Colonic mucosa (tissue), 4 donors: ENCODE measurements around the gene FABP2. TPM values are rescaled to one million over a fixed set of nuclear protein-coding genes. Genes with fewer than 3 reads are reported as not detected.
"Not testable (repeated sequence)": the region's sequence is repeated elsewhere in the genome, so short reads cannot be mapped to it uniquely, and the experiment has no call there.

Source experiments
- DNase-seq: peaks from one replicate; pipeline ENCODE4 v3.0.0-alpha.2; 2020
- H3K27ac ChIP-seq: fragments of 200-600 bp; one replicate; pipeline ENCODE4 v1.8.0; 2021
- H3K27me3 ChIP-seq: fragments of 200-600 bp; one replicate; pipeline ENCODE4 v1.8.0; 2021
- H3K36me3 ChIP-seq: fragments of 200-600 bp; one replicate; pipeline ENCODE4 v1.8.0; 2021
- H3K4me1 ChIP-seq: fragments of 200-600 bp; one replicate; pipeline ENCODE4 v1.8.0; 2021; ENCODE audit warnings: mild to moderate bottlenecking
- H3K4me3 ChIP-seq: fragments of 200-600 bp; one replicate; pipeline ENCODE4 v1.8.0; 2021
- H3K9ac ChIP-seq, 2 donors: one replicate each; pipeline ENCODE4 v1.7.0; 2013; ENCODE audit warnings: control low read depth in 2 of 2, low read depth in 2 of 2, low read length in 2 of 2
- H3K9me3 ChIP-seq: fragments of 200-600 bp; one replicate; pipeline ENCODE4 v1.8.0; 2021
- intact Hi-C: fragments of 100-400 bp; cut with DNase I; formaldehyde crosslinking; loops from one replicate; pipeline ENCODE4 v1.14.1; 2022
- total RNA-seq, 2 donors: library from RNA; stranded (reverse); fragmentation: NEBNext Ultra II Directional in 1 of 2; extraction: Animal tissue kit (Norgen Biotek cat#: 25700) in 1 of 2; gene quantifications; one replicate each; pipeline ENCODE4 v1.2.1, GENCODE V29; 2021
- TF ChIP-seq, protein P1 (sequence below): fragments of 200-600 bp; IDR thresholded peaks from one replicate; pipeline ENCODE4 v1.8.0; 2022; ENCODE audit warnings: antibody characterized with exemption, mild to moderate bottlenecking
- donor health status: healthy.
- donor health status: DM: no; HTN: no; CAD: no.
- donor health status: DM: no; HTN: no; CAD: no.

FABP2 gene
- total RNA-seq, 2 donors from 2014 or later = 36.3 to 70.4 TPM

DNA sequence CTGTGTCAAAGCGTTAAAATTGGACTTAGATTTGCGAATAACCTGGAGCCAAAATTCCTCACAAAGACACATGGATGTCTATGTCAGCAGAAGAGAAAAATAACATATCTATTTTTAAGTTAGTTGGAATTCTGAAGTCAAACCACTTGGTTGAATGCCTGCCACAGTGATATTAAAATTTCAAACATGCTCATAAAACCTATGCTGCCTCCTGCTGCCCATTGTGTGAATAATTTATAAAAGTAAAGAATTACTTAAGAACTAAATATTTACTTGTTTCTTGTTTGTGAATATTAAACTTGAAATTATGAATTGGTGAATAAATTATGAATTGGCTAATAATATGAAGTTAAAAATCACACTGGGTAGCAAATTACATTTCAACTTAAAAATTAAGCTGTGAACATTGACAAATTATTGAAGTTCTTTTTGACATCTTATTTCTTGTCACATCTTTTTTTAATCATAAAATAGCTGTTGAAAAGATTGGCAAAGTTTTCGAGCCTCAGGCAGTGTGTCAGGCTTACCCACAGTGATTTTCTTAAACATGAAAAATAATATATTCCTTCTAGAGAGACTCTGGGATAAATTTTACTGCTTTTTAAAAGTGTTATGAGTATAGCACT, 35.4 kb downstream of the FABP2 start:
- TF ChIP-seq, protein P1, sequence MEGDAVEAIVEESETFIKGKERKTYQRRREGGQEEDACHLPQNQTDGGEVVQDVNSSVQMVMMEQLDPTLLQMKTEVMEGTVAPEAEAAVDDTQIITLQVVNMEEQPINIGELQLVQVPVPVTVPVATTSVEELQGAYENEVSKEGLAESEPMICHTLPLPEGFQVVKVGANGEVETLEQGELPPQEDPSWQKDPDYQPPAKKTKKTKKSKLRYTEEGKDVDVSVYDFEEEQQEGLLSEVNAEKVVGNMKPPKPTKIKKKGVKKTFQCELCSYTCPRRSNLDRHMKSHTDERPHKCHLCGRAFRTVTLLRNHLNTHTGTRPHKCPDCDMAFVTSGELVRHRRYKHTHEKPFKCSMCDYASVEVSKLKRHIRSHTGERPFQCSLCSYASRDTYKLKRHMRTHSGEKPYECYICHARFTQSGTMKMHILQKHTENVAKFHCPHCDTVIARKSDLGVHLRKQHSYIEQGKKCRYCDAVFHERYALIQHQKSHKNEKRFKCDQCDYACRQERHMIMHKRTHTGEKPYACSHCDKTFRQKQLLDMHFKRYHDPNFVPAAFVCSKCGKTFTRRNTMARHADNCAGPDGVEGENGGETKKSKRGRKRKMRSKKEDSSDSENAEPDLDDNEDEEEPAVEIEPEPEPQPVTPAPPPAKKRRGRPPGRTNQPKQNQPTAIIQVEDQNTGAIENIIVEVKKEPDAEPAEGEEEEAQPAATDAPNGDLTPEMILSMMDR = peak; percentile 39
- no peak overlapping the region for H3K27ac ChIP-seq
- intact Hi-C loops = no loop called here

DNA sequence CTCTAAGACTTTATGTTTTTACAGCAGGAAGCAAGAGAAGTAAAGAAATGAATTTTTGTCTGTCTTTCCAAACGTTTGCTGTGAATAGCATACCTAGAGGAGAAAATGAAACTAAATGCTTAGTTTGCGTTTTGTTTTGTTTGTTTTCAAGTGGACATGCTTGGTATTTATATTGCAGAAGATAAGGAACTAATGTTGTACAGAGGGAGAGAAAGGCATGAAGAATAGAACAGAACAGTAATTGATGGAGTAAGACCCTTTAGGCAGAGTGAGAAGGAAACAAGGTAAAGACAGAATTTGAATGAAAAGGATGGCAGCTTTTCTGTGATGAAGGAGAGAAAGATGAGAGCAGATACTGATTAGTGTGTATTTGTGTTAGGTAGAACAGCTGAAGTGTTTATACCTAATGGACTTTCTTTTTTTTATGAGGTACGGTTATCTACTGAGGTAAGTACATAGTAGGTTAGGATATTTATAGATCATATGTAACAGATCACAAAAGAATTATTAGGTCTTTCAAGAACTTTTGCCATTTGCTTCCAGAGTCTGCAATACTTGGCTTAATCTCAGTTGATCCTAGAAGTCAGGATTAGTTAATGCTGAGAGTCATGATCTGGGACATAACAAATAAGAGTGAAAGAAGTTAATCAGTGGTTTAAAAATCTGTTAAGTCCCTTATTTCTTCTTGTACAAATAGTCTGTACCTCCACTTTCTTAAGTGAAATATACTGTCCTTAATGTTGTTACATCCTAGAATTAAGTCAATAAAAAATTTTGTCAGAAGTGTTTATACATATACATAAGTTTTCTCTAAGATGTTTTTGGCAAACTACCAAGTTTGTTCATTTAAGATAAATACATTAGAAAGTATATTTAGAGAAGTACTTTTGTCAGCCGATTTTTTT, 36.8 kb downstream of the FABP2 start:
- Histone ChIP-seq H3K9ac (no peak overlapping the region), H3K27ac (peak overlapping the region; percentile 13), H3K4me3 (no peak overlapping the region), H3K36me3 (no peaks in the 10 kb centered on the region), H3K4me1 (peaks cover 3% of the 10 kb centered on the region), H3K27me3 (no peaks in the 10 kb centered on the region), H3K9me3 (no peaks in the 10 kb centered on the region)
- DNase-seq = no peak
- intact Hi-C loops = loop anchor here (5.0 kb wide), 1 partner anchor 243 kb away; no protein-coding TSS in a partner anchor
- TF ChIP-seq, protein P1 = no peak

More for the DNA sequence above, 35.4 kb downstream of the FABP2 start:
- peaks cover 3% of the 10 kb centered on the region for H3K4me1 ChIP-seq
- no peaks in the 10 kb centered on the region for H3K27me3 ChIP-seq
- no peaks in the 10 kb centered on the region for H3K36me3 ChIP-seq
- H3K9me3 ChIP-seq = no peaks in the 10 kb centered on the region
- no peak overlapping the region for H3K9ac ChIP-seq
- H3K4me3 ChIP-seq = no peak overlapping the region
- no peak for DNase-seq

DNA sequence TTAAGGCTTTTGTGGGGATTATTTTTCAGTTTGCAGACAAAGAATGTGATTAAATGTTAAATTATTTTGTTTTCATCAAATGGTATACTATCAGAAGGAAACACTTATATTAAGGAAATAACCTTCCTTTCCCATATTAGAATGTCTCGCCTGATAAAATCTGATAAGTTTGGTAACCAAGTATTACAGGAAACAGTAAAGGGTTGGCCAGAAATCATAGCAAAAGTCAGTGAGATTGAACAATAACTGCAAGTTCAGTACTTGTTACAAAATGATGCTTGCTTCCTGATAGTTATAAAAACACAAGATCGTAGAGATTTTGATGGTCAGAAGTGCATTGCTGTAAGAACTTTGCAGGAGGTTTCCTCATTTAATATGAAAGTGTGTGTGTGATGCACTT, 40.5 kb downstream of the FABP2 start:
- Histone ChIP-seq H3K27me3 (no peaks in the 10 kb centered on the region), H3K27ac (no peak overlapping the region), H3K9me3 (no peaks in the 10 kb centered on the region), H3K9ac (no peak overlapping the region), H3K4me1 (peaks cover 3% of the 10 kb centered on the region), H3K36me3 (no peaks in the 10 kb centered on the region), H3K4me3 (no peak overlapping the region)
- DNase-seq = no peak
- TF ChIP-seq, protein P1 = no peak
- intact Hi-C loops = loop anchor here (5.0 kb wide), 1 partner anchor 239 kb away; no protein-coding TSS in a partner anchor

DNA sequence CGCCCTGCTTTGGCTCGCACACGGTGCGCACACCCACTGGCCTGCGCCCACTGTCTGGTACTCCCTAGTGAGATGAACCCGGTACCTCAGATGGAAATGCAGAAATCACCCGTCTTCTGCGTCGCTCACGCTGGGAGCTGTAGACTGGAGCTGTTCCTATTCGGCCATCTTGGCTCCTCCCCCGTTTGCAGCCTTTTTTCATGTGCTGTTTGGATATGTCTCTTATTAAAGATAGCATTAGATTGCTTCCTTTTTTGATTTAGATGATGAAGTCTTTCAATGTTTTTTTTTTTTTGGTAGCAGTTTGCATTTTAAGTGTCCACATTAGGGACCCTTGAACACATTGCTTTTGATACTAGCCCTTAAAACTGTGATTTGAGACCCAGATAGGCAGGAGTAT, 42.0 kb downstream of the FABP2 start:
- H3K27ac ChIP-seq, H3K4me1 ChIP-seq, H3K4me3 ChIP-seq, H3K9me3 ChIP-seq, H3K27me3 ChIP-seq, H3K36me3 ChIP-seq, DNase-seq, H3K9ac ChIP-seq: not testable (repeated sequence)
- intact Hi-C loops = loop anchor here (5.0 kb wide), 1 partner anchor 238 kb away; no protein-coding TSS in a partner anchor

DNA sequence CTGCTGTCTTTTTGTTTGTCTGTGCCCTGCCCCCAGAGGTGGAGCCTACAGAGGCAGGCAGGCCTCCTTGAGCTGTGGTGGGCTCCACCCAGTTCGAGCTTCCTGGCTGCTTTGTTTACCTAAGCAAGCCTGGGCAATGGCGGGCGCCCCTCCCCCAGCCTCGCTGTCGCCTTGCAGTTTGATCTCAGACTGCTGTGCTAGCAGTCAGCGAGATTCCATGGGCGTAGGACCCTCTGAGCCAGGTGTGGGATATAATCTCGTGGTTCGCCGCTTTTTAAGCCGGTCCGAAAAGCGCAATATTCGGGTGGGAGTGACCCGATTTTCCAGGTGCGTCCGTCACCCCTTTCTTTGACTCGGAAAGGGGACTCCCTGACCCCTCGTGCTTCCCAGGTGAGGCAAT, 42.4 kb downstream of the FABP2 start:
- intact Hi-C loops, H3K9me3 ChIP-seq, H3K4me3 ChIP-seq, H3K27me3 ChIP-seq, H3K27ac ChIP-seq, H3K9ac ChIP-seq, H3K36me3 ChIP-seq, H3K4me1 ChIP-seq, DNase-seq: not testable (repeated sequence)

DNA sequence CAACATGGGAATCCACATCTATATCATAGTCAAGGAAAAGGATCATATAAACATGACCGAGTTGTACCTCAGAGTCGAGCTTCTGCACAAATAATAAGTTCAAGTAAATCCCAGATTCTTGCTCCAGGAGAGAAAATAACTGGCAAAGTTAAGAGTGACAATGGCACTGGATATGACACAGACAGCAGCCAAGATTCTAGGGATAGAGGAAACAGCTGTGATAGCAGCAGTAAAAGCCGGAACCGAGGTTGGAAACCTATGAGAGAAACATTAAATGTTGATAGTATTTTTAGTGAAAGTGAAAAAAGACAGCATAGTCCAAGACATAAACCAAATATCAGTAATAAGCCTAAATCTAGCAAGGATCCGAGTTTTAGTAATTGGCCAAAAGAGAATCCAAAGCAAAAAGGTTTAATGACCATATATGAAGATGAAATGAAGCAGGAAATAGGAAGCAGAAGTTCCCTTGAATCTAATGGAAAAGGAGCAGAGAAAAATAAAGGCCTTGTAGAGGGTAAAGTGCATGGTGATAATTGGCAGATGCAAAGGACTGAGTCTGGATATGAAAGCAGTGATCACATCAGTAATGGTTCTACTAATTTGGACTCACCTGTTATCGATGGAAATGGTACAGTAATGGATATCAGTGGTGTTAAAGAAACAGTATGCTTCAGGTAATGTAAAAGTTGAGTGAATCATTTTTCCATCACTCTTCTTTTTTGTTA, 50.4 kb downstream of the FABP2 start:
- TF ChIP-seq, protein P1 = no peak
- Histone ChIP-seq H3K4me1 (no peaks in the 10 kb centered on the region), H3K27ac (no peak overlapping the region), H3K27me3 (no peaks in the 10 kb centered on the region), H3K4me3 (no peak overlapping the region), H3K9ac (no peak overlapping the region), H3K9me3 (no peaks in the 10 kb centered on the region), H3K36me3 (no peaks in the 10 kb centered on the region)
- intact Hi-C loops = no loop called here
- DNase-seq = no peak
